HG03439 (cell line): ENCODE results near the gene CADM1.

Experiments
- ATAC-seq: cut with Tn5 transposase; IDR thresholded peaks from one replicate; pipeline ENCODE4 v1.9.1; 2021; ENCODE audit warnings: mild to moderate bottlenecking, moderate library complexity; ENCODE audit not compliant: unreplicated experiment

CADM1 gene

DNA sequence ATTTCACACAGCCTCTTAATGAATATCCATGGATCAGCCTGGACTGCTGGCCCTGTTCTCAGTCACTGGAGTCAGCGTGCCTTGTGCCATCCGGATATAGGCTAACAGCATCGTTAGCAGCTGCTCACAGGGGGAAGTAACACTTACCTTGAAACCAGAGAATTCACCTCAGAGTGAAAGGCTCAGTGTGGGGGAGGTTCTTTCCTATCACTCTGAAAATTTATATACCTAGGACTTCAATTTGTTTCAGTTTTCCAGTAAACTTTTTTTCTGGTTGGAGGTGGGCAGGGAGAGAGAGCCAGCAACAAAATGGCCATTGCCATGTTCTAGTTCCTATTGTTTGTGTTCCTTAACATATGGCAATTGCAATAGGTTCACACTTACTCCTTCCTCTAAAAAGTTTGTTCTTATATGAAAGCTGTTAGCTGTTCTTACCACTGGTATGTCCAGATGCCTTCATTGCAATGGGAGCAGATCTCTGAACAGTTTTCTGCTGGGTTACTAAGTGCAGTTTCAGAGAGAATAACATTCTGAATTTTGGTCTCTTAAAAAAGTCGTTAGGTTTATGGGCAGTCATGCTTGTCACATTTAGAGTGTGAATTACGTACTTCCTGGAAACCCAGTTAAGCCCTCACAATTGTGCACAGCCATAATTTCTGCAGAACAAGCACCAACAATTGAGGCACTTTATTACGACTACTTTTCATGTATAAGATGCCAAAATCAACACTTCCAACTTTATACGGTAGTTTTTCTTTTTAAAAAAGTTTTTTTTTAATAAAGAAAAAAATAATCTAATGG, 247.6 kb downstream of the CADM1 start:
- peak; percentile 88 for ATAC-seq

DNA sequence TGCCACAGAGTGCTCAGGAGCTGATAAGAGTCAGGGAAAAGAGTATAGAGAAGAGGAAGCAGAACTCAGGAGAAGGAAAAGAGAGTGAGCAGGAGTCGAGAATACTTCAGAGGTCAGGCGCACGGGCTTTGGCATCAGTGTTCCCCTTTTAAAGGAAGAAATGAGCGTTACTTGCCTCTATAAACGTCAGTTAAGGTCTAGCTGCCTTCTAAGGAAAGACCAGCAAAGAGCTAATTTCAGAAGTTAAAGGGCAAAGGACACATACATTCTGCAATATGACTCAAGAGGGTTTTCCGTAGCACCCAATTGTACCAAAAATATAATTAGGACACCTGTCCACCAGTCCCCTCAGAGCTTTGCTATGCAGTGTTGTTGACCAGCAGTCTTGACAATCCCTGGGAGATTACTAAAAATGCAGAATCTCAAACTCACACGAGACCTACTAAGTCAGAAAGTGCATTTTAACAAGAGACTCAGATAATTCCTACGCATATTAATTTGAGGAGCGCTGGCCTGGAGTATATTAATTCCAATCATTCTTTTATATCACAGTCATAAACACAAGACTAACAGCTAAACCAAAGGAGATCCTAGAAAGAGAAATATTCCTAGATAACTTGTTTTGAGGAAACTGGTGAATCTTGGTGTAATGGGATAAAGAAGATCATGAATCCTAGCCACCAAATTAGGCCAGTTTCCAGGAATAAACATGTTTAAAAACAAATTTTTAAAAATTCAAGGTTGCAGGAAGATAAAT, 249.0 kb downstream of the CADM1 start:
- ATAC-seq = no peak

DNA sequence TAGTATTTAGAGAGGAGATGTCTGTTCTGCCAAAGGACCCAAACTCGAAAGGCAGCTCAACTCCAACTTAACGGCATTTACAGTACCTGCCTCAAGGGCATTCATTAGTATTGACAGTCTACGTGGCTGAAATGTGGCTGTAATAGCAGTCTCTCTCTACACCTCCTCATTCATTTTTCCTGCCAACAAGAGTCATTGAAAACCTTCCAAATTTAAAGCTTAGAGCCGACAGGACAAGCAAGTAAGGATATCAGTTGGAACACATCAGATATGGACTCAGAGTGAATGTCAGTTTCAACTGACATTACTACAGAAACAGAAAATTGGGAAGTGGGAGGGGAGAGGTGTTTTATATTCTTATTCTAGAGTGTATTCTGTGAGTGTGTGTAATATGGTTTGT, 253.1 kb downstream of the CADM1 start:
- ATAC-seq = no peak

DNA sequence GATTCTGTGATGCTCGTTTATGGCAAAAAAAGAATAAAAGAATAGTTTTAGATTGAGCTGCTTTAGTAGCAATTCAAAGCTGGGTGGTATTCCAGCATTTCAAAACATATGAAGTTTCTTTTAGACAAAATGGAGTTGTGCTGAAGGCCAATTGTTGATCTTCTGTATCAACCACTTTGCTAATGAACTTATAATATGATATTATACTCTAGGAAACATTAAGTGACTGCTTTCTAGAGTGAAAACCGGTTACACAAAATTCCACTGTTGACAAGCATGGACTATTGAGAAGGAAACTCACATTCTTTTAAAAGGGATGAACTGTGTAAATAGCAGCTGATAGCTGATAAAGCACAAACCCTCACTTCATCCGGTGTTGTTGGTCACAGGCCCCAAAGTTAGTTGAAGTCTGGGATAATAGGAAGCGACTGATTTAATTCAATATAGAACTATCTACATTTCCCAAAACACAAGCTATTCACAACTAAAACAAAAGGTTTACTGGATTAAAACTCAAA, 255.1 kb downstream of the CADM1 start:
- ATAC-seq = no peak

DNA sequence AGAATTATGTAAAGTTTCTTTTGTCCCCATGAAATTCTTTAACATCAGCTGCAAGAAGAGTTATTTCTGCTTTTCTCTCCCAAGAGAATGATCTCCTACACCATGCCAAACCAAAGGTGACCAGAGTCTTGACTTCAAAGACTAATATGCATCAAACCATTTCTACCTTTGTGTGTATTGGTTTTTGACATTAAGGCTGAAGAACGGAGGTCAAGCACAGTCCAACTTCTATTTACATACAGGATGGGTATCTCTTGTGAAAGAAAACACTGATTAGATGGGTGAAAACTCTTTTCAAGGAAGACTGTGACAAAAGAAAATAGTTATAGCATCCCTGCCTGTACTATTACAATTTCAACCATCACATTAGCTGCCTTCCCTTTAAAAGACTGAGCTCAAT, 256.3 kb downstream of the CADM1 start:
- no peak for ATAC-seq

DNA sequence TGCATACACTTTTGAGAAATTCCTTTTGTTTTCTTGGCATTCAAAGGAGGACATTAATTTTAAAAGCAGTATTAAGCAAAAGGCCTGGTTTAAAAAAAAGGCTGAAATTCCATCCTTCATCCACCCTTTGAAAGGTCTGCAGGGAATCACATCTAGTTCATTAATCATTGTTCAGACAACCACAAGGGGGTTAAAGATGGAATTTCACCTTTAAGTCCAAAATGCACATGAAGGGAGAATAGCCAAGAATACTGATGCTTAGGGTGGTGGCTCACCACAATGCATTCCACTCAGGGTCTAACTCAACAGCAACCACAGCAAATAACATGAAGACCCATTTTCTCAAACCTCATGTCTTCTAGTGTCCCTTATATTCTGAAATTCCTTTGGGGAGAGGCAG, 256.9 kb downstream of the CADM1 start:
- no peak for ATAC-seq

DNA sequence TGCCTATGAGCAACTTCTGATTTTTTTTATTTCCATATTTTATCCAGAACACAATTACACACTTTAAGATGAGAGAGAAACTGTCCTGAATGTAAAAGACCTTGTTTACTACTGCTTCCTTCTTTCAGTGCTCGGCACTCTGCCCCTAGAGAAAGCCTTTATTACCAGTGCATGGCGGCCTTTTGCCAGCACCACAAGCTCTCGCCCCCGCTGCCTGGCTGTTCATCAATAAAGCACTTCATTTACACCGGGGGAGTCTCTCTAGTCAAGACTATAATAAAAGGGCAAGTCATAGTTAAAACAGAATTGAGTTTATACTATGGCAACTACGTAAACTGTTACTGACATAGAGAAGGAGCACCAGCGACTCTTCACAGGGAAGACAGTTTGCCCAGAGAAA, 259.5 kb downstream of the CADM1 start:
- ATAC-seq = no peak

GRCh38 chr11:115244296-115244695, 259.9 kb downstream of the CADM1 start:
- no peak for ATAC-seq

- ATAC-seq = no peak
Measured at GRCh38 chr11:115242982-115243381, 261.2 kb downstream of the CADM1 start.

DNA sequence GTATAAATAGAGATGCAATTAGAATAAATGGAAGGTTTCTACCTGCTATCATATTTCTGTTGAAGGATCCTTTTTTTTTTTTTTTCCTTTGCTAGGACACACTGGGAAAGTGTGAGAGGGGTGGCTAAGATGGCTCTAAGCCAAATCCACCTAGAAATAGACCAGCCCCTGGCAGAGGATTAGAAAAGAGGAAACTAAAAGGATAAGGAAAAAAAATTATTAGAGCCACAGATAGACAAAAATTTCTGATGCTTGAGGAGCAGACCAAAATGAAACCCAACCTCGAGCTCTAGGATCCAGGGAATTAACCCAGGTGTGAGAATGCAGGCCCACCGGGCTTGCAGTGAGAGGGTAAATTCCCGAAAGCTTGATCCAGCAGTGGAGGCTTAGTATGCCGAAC, 262.3 kb downstream of the CADM1 start:
- no peak for ATAC-seq

DNA sequence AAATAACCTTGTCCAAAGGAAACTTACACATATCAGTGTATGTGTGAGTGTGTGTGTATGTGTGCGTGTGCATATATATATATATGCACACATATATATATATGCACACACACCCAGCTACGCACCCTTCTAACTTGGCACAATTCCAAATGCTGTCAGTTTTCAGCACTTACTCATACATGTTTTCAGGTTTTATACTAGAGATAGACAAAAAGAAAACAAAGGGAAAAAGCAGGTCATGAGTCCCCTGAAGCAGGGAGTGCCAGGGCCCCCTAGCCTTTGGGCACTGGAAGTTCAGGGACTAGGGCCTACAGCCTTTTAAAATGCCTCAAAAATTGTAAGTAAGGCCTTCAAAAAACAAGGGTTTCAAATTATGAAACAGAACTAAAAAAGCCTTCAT, 265.4 kb downstream of the CADM1 start:
- ATAC-seq = no peak

GRCh38 chr11:115238086-115238485, 266.1 kb downstream of the CADM1 start:
- no peak for ATAC-seq

DNA sequence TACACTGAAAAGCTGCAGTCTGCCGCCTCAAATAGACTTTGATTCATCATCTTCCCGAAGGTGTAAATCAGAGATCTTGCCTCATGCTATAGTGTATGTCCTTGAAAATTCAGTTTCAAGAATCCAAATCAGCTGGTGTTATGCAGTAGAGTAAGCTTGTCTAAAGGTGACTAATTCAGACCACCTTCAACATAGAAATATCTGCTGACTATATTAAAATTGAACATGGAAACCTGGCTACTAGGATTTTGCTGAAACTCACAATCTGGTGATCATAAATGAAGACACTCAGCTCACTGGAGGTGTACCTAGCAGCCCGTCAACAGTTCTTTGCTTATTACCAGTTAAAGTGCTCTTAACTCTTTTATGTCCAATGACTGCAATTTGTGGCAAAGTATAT, 266.6 kb downstream of the CADM1 start:
- no peak for ATAC-seq

- ATAC-seq = no peak
Measured at GRCh38 chr11:115234794-115235193, 269.4 kb downstream of the CADM1 start.

DNA sequence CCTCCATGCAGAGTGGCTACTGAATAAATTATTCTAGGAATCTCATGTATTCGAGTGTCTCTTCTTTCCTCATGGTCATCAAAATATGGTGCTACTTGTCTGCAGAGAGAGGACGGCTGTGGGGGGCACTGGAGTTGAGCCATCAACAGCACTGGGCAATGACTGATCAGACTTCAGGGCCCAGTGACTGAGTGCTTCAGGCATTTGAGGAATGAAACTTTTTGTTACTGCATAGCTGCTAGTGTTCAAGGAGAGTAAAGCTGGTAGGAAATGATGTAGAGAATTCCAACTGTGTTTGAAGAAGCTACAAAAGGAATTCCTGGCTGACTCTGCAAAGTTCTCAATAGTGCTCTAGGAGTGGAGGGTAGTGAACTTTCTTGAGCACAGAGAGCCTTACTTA, 277.7 kb downstream of the CADM1 start:
- ATAC-seq = no peak

- no peak for ATAC-seq
Measured at GRCh38 chr11:115224551-115224950, 279.7 kb downstream of the CADM1 start.

DNA sequence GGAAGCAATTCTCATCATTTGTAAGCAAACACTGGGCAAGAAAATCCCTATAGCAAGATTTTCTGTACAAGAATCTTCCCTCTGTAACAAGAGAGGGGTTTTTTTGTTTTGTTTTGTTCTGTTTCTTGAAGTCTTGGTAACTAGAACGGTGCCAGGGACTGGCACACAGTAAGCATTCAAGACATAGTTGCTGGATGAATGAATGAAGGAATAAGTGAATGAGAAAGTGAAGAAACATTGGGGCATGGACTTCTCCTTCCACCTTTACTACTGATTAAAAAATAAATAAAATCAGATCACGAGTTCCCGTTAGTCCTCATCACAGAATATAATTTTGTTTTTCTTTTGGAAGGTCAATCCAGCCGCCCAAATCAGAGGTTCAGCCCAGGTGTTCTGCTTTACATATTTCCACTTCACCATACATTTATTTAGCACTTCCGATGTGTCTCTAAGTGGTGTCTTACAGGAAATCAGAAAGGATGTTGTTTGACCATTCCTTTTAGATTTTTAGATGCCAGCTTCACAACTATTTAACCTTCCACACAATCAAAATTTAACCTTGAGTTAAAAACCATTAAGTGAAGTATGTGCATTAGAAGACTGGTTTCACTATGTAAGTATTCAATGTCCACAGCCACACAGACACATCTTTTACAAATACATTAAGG, 281.2 kb downstream of the CADM1 start:
- peak; percentile 39 for ATAC-seq

- peak; percentile 94 for ATAC-seq
Measured at GRCh38 chr11:115222218-115222862, 281.9 kb downstream of the CADM1 start.

GRCh38 chr11:115221461-115222069, 282.6 kb downstream of the CADM1 start:
- ATAC-seq = peak; percentile 41

DNA sequence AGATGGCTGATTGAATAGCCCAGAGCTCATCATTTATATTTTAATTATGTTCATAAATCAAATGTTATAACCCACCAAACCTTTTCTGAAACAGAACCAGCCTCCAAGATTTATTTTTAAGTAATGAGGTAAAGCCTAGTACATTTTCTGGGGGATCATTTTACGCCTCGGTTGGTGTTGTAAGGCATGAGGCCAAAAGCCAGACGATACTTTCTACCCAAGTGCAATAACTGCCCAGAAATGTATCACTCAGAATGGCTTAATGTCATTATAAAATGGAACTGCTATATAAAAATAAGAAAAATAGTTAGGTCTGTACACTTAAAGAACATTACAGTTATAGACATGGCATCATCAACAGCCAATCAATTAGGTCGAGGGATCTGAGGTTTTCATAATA, 283.3 kb downstream of the CADM1 start:
- no peak for ATAC-seq

GRCh38 chr11:115220423-115220822, 283.8 kb downstream of the CADM1 start:
- ATAC-seq = no peak
